B cell (primary cell): ENCODE data around the gene CZIB. TPM values are rescaled to one million over a fixed set of nuclear protein-coding genes. Genes with fewer than 3 reads are reported as not detected.
A peak's percentile ranks its signal among the peaks of the same experiment; 100 is the strongest.

ENCODE experiments used
- ATAC-seq: fragments of 200-7000 bp; cut with Tn5 transposase; one replicate; pipeline ENCODE4 v1.10.0; 2021; ENCODE audit warnings: low read depth, mild to moderate bottlenecking, moderate number of reproducible peaks, moderate library complexity
- CTCF ChIA-PET: fragments of 350-600 bp; sonication (Branson Sonifier 250); formaldehyde crosslinking; loops from one replicate; lab custom pipeline; 2021; ENCODE audit warnings: antibody characterized with exemption, inconsistent platforms; lab: Charles Lee
- POLR2A ChIA-PET: fragments of 350-600 bp; sonication (Branson Sonifier 250); formaldehyde crosslinking; loops from one replicate; lab custom pipeline; 2021; ENCODE audit warnings: antibody characterized with exemption; lab: Charles Lee
- DNase-seq: peaks from one replicate; pipeline ENCODE4 v3.0.0; 2013
- H2AFZ ChIP-seq: 2 replicates; pipeline ENCODE4 v1.6.1; 2012; ENCODE audit warnings: mild to moderate bottlenecking, low read depth, low read length; ENCODE audit not compliant: insufficient read depth, poor library complexity, severe bottlenecking
- H3K27ac ChIP-seq, 2 donors: 1 replicate in 1 of 2; 2 replicates in 1 of 2; pipeline ENCODE4 v1.5.1; 2012 to 2013; ENCODE audit warnings: low read length in 2 of 2, mild to moderate bottlenecking in 2 of 2, moderate library complexity in 1 of 2
- H3K27me3 ChIP-seq, 4 experiments: fragments of 200-600 bp in 1 of 4; sonication (generic) in 1 of 4; replicated peaks in 1 of 4; 1 replicate in 2 of 4; 2 replicates in 2 of 4; pipeline versions ENCODE4 v1.6.1 to v1.7.0; 2013 to 2016; ENCODE audit warnings: low read length in 3 of 4, mild to moderate bottlenecking in 2 of 4, mixed read lengths in 1 of 4, moderate library complexity in 1 of 4; ENCODE audit not compliant: insufficient read depth in 4 of 4, control insufficient read depth in 3 of 4; ENCODE audit errors: control extremely low read depth in 1 of 4
- H3K36me3 ChIP-seq, 2 experiments: replicated peaks in 1 of 2; 1 replicate in 1 of 2; 2 replicates in 1 of 2; pipeline versions ENCODE4 v1.6.1 to v1.7.1; 2013; ENCODE audit warnings: low read length in 1 of 2; ENCODE audit not compliant: insufficient read depth in 2 of 2, control insufficient read depth in 1 of 2; ENCODE audit errors: control extremely low read depth in 1 of 2, extremely low read depth in 1 of 2
- H3K4me1 ChIP-seq, 2 donors: fragments of 200-600 bp in 1 of 2; sonication (generic) in 1 of 2; 1 replicate in 1 of 2; 2 replicates in 1 of 2; pipeline versions ENCODE4 v1.5.1 to v1.6.1; 2013 to 2017; ENCODE audit warnings: low read length in 2 of 2; ENCODE audit not compliant: control insufficient read depth in 2 of 2, insufficient read depth in 2 of 2
- H3K4me2 ChIP-seq: replicated peaks from 2 replicates; pipeline ENCODE3; 2012; ENCODE audit warnings: mild to moderate bottlenecking, low read depth, low read length; ENCODE audit not compliant: poor library complexity, severe bottlenecking
- H3K4me3 ChIP-seq, 5 experiments: fragments of 200-600 bp in 1 of 5; sonication (generic) in 1 of 5; 1 replicate in 3 of 5; 2 replicates in 2 of 5; pipeline versions ENCODE4 v1.5.1 to v1.7.0; 2011 to 2016; ENCODE audit warnings: low read length in 4 of 5, mild to moderate bottlenecking in 4 of 5, low read depth in 2 of 5, control low read depth in 1 of 5, moderate library complexity in 1 of 5; ENCODE audit not compliant: insufficient read depth in 1 of 5; ENCODE audit errors: control extremely low read depth in 1 of 5, extremely low read depth in 1 of 5
- H3K79me2 ChIP-seq: fragments of 200-600 bp; sonication (generic); one replicate; pipeline ENCODE4 v1.6.0; 2016; ENCODE audit warnings: low read length; ENCODE audit not compliant: control insufficient read depth, insufficient read depth
- H3K9ac ChIP-seq: fragments of 200-600 bp; sonication (generic); 2 replicates; pipeline ENCODE4 v1.6.1; 2017; ENCODE audit warnings: mild to moderate bottlenecking, low read length, moderate library complexity
- H3K9me3 ChIP-seq, 3 donors: one replicate each; pipeline versions ENCODE4 v1.6.1 to v1.7.1; 2013; ENCODE audit warnings: low read length in 2 of 3; ENCODE audit not compliant: control insufficient read depth in 2 of 3, insufficient read depth in 1 of 3; ENCODE audit errors: control extremely low read depth in 1 of 3
- H4K20me1 ChIP-seq: 2 replicates; pipeline ENCODE4 v1.6.0; 2012; ENCODE audit warnings: mild to moderate bottlenecking, low read length; ENCODE audit not compliant: insufficient read depth, control insufficient read depth, poor library complexity, severe bottlenecking
- H3K27ac Mint-ChIP-seq: one replicate; pipeline ENCODE4 v1.8.0; 2021; ENCODE audit warnings: mixed read lengths
- H3K27me3 Mint-ChIP-seq: one replicate; pipeline ENCODE4 v1.8.0; 2021; ENCODE audit warnings: mixed read lengths
- H3K4me1 Mint-ChIP-seq: one replicate; pipeline ENCODE4 v1.8.0; 2021; ENCODE audit warnings: mixed read lengths
- H3K4me3 Mint-ChIP-seq: one replicate; pipeline ENCODE4 v1.8.0; 2021; ENCODE audit warnings: mixed read lengths
- H3K9me3 Mint-ChIP-seq: one replicate; pipeline ENCODE4 v1.8.0; 2022; ENCODE audit warnings: mixed read lengths; ENCODE audit not compliant: insufficient read depth
- EZH2 ChIP-seq: IDR thresholded peaks from 2 replicates; pipeline ENCODE4 v1.6.1; 2012; ENCODE audit warnings: borderline replicate concordance, low read depth, mild to moderate bottlenecking, moderate library complexity, low read length; ENCODE audit not compliant: insufficient read depth, poor library complexity, severe bottlenecking
- WGBS: methylation state at CpG from one replicate; pipeline ENCODE4 v1.1.5; 2013; ENCODE audit warnings: missing lambda C conversion rate; ENCODE audit not compliant: insufficient coverage; 5-methylcytosine and 5-hydroxymethylcytosine counted together
- intact Hi-C: fragments of 100-400 bp; cut with micrococcal nuclease; formaldehyde crosslinking; loops from one replicate; pipeline ENCODE4 v1.10.0; 2022
- polyA plus RNA-seq: library from polyadenylated mRNA; depleted of rRNA; stranded (reverse); fragments of >200 nt; gene quantifications from 2 replicates; pipeline ENCODE4 v1.2.3, GENCODE V29; 2012
- total RNA-seq, 2 donors: library from RNA; stranded (reverse); fragments of 120-200 nt in 1 of 2; gene quantifications; 1 replicate in 1 of 2; 2 replicates in 1 of 2; pipeline versions ENCODE4 v1.2.3 to v1.2.4, GENCODE V29; 2013 to 2022
- TF ChIP-seq, protein P1 (sequence below): fragments of 200-600 bp; IDR thresholded peaks from one replicate; pipeline ENCODE4 v1.8.0; 2022; ENCODE audit warnings: antibody characterized with exemption, mild to moderate bottlenecking

Gene CZIB
- total and polyA plus RNA-seq, 2 donors (not counting 1 experiment from before 2014, with no cell fraction given): 47.9 to 62.0 TPM

DNA sequence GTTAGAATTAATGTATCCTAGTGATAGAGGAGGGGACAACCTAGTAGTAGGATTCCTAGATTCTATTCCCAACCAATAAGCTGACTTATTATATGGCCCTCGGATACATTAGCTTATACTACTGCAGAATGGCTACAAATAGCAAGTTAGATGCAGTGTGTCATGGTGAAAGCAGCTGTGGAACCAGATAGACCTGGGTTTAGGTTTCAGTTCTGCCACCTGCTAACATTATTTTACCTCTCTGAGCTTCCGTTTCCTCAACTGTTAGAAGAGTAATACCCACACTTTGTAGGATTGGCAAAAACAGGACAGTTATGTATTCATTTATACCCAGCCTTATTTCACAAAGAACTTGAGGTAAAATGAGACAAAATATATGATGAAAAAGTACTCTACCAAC, 39.5 kb upstream of the CZIB start:
- CTCF ChIA-PET: interaction anchor here (0.7 to 1.6 kb wide), 5 partner anchors 13 to 700 kb away, joined by 3 to 7 read pairs (median 4); no protein-coding TSS in a partner anchor
- peak overlapping the region; percentile 33 to 51 for H3K27ac ChIP-seq
- no CpG with 5 or more reads among the region's 2 CpGs for WGBS
- H4K20me1 ChIP-seq: no peaks in the 10 kb centered on the region
- DNase-seq (no peak), ATAC-seq (peak; percentile 28)
- H3K4me3 ChIP-seq: no peak overlapping the region
- H3K9me3 ChIP-seq: no peaks in the 10 kb centered on the region
- POLR2A ChIA-PET: no interaction called here
- H3K4me1 Mint-ChIP-seq: peaks cover 11% of the 10 kb centered on the region
- peaks cover 5 to 15% of the 10 kb centered on the region in 2 donors for H3K4me1 ChIP-seq
- intact Hi-C loops: no loop called here
- H2AFZ ChIP-seq: no peak overlapping the region
- H3K9ac ChIP-seq: no peak overlapping the region
- H3K27me3 Mint-ChIP-seq: no peaks in the 10 kb centered on the region
- H3K36me3 ChIP-seq: peaks cover 0 to 5% of the 10 kb centered on the region in 2 experiments
- H3K4me3 Mint-ChIP-seq: no peak overlapping the region
- H3K27ac Mint-ChIP-seq: peak overlapping the region; percentile 54
- no peaks in the 10 kb centered on the region for H3K9me3 Mint-ChIP-seq
- H3K27me3 ChIP-seq: no peaks in the 10 kb centered on the region
- no peaks in the 10 kb centered on the region for H3K79me2 ChIP-seq
- H3K4me2 ChIP-seq: peak overlapping the region; percentile 2
- TF ChIP-seq, protein P1, sequence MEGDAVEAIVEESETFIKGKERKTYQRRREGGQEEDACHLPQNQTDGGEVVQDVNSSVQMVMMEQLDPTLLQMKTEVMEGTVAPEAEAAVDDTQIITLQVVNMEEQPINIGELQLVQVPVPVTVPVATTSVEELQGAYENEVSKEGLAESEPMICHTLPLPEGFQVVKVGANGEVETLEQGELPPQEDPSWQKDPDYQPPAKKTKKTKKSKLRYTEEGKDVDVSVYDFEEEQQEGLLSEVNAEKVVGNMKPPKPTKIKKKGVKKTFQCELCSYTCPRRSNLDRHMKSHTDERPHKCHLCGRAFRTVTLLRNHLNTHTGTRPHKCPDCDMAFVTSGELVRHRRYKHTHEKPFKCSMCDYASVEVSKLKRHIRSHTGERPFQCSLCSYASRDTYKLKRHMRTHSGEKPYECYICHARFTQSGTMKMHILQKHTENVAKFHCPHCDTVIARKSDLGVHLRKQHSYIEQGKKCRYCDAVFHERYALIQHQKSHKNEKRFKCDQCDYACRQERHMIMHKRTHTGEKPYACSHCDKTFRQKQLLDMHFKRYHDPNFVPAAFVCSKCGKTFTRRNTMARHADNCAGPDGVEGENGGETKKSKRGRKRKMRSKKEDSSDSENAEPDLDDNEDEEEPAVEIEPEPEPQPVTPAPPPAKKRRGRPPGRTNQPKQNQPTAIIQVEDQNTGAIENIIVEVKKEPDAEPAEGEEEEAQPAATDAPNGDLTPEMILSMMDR: no peak
- TF ChIP-seq EZH2: no peak

GRCh38 chr1:53258216-53258615, 37.8 kb upstream of the CZIB start:
- Histone ChIP-seq H3K9me3 (no peaks in the 10 kb centered on the region), H3K4me1 (peaks cover 5 to 15% of the 10 kb centered on the region in 2 donors), H3K4me3 (no peak overlapping the region), H3K27me3 (no peaks in the 10 kb centered on the region), H2AFZ (no peak overlapping the region), H3K27ac (no peak overlapping the region), H4K20me1 (no peaks in the 10 kb centered on the region), H3K9ac (no peak overlapping the region), H3K4me2 (no peak overlapping the region), H3K79me2 (no peaks in the 10 kb centered on the region), H3K36me3 (peaks cover 0 to 4% of the 10 kb centered on the region in 2 experiments)
- ChIA-PET CTCF (interaction anchor here (0.7 to 1.0 kb wide), 4 partner anchors 8 to 215 kb away, joined by 3 to 6 read pairs (median 4); no protein-coding TSS in a partner anchor), POLR2A (no interaction called here)
- intact Hi-C loops: no loop called here
- no peak for DNase-seq
- H3K27ac Mint-ChIP-seq: no peak overlapping the region
- WGBS: no CpG with 5 or more reads among the region's 1 CpG
- TF ChIP-seq EZH2: no peak
- TF ChIP-seq, protein P1: no peak
- ATAC-seq: no peak
- H3K9me3 Mint-ChIP-seq: no peaks in the 10 kb centered on the region
- peaks cover 11% of the 10 kb centered on the region for H3K4me1 Mint-ChIP-seq
- no peak overlapping the region for H3K4me3 Mint-ChIP-seq
- no peaks in the 10 kb centered on the region for H3K27me3 Mint-ChIP-seq
